HUES6 (cell line): ENCODE results near the gene ZCRB1.

ENCODE experiments used
- H3K27ac ChIP-seq: 2 replicates; pipeline ENCODE4 v1.7.0; 2013; ENCODE audit warnings: low read depth, mild to moderate bottlenecking, low read length, inconsistent platforms
- H3K27me3 ChIP-seq: 2 replicates; pipeline ENCODE4 v1.6.1; 2013; ENCODE audit warnings: low read length; ENCODE audit not compliant: control insufficient read depth, insufficient read depth
- H3K36me3 ChIP-seq: 2 replicates; pipeline ENCODE4 v1.6.1; 2013; ENCODE audit warnings: low read length; ENCODE audit not compliant: control insufficient read depth, insufficient read depth
- H3K4me1 ChIP-seq: 2 replicates; pipeline ENCODE4 v1.6.1; 2013; ENCODE audit warnings: low read length; ENCODE audit not compliant: control insufficient read depth, insufficient read depth
- H3K4me3 ChIP-seq: 2 replicates; pipeline ENCODE4 v1.5.1; 2013; ENCODE audit warnings: low read depth, low read length
- H3K9ac ChIP-seq: one replicate; pipeline ENCODE4 v1.6.1; 2013; ENCODE audit warnings: mild to moderate bottlenecking, low read length
- H3K9me3 ChIP-seq: 2 replicates; pipeline ENCODE4 v1.6.1; 2013; ENCODE audit warnings: low read depth, low read length; ENCODE audit not compliant: control insufficient read depth, insufficient read depth

ZCRB1 gene

DNA sequence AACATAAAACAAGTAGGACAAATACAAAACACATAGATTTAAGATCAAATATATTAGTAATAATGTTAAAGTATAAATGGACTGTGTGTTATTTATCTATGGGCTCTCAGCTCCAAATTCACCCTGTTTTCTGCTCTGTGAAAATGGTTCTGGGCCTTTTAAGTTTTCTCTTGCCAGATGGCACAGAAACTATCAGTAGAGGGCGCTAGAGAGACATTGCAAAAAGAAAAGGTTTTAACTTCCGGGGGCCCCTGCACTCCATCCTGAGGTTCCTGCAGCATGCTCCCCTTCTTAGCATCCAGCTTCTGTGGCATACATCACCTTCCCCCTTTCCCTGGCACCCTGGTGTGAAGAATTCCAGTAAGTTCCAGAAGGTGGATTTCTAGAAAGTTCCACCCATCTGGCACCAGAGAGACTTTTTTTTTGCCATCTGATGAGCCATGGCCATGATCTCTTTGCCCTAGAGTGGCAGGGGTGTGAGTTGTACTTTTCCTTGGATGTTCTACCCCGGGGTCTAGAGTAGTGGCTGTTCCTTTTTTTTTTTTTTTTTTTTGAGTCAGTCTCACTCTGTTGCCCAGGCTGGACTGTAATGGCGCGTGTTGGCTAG is 29.3 kb downstream of the ZCRB1 start:
- Histone ChIP-seq H3K27ac (no peak overlapping the region), H3K36me3 (no peaks in the 10 kb centered on the region), H3K4me1 (no peaks in the 10 kb centered on the region), H3K9ac (no peak overlapping the region), H3K4me3 (no peak overlapping the region), H3K9me3 (peaks cover 6% of the 10 kb centered on the region; the same call in 1 of the 2 replicates), H3K27me3 (no peaks in the 10 kb centered on the region)

DNA sequence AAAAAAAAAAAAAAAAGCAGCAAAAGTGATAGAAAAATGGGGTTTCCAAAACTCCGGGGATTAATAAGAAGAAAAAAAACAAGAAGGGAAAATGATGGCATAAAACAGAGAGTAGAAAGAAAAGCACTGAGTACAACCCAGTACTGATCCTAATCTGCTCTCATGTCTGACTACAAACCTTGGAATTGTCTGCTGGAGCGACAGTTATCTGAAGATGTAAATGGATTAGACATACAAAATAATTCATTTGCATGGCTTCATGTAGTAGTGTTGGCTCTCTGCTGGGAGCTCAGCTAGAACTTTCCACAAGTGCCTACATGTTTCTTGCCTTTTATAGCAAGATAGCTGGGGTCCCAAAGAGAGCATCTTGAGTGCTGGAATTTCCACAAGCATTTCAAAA is 34.2 kb downstream of the ZCRB1 start:
- no peak overlapping the region for H3K27ac ChIP-seq
- H3K4me3 ChIP-seq, result no peak overlapping the region
- no peak overlapping the region for H3K9ac ChIP-seq
- no peaks in the 10 kb centered on the region for H3K36me3 ChIP-seq
- H3K4me1 ChIP-seq, result no peaks in the 10 kb centered on the region
- H3K27me3 ChIP-seq, result no peaks in the 10 kb centered on the region
- H3K9me3 ChIP-seq, result peaks cover 4% of the 10 kb centered on the region; the same call in 1 of the 2 replicates

DNA sequence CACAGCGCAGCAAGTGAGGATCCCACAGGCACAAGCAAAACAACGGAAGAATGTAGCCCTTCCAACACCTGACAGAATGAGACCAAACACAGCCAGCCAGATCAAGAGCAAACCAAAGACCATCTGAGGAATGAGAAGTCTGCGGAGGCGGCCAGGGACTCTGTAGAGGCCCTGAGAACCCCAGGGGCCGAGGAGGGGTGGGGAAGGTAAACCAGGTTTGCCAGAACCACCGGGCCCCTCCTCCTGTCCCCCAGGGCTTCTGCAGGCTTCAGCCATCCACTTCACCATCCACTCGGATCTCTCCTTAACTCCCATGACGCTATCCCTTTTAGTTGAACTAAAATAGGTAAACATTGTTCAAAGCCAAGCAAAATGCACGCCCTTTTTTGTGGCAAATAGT is 37.4 kb downstream of the ZCRB1 start:
- no peaks in the 10 kb centered on the region for H3K4me1 ChIP-seq
- no peaks in the 10 kb centered on the region for H3K27me3 ChIP-seq
- H3K9me3 ChIP-seq, result no peaks in the 10 kb centered on the region
- H3K36me3 ChIP-seq, result no peaks in the 10 kb centered on the region
- no peak overlapping the region for H3K4me3 ChIP-seq
- H3K27ac ChIP-seq, result no peak overlapping the region
- H3K9ac ChIP-seq, result no peak overlapping the region

DNA sequence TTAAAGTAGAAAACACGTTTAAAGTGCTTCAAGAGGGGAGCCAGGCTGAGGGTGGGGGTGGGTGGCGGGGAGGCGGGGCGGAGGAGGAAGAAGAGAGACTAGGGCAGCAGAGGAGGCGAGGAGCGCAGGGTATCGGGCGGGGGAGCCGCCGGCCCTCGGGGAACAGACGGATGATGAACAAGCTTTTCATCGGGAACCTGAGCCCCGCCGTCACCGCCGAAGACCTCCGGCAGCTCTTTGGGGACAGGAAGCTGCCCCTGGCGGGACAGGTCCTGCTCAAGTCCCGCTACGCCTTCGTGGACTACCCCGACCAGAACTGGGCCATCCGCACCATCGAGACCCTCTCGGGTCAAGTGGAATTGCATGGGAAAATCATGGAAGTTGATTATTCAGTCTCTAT is 39.2 kb downstream of the ZCRB1 start:
- Histone ChIP-seq H3K4me3 (no peak overlapping the region), H3K36me3 (no peaks in the 10 kb centered on the region), H3K27me3 (no peaks in the 10 kb centered on the region), H3K9ac (no peak overlapping the region), H3K4me1 (no peaks in the 10 kb centered on the region), H3K9me3 (no peaks in the 10 kb centered on the region), H3K27ac (no peak overlapping the region)

DNA sequence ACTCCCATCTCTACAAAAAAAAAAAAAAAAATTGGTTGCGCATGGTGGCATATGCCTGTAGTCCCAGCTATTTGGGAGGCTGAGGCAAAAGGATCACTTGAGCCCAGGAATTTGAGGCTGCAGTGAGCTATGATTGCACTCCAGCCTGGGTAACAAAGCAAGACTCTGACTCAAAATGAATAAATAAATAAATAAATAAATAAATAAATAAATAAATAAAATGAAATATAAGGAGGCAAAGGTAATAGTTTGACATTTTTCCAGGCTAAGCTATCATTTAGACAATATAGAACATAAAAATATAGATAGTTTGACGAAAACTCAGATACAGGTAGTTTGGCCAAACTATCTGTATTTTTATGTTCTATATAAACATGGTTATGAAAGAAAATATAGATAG is 40.5 kb downstream of the ZCRB1 start:
- H3K36me3 ChIP-seq, result no peaks in the 10 kb centered on the region
- no peak overlapping the region for H3K27ac ChIP-seq
- no peak overlapping the region for H3K4me3 ChIP-seq
- no peaks in the 10 kb centered on the region for H3K27me3 ChIP-seq
- H3K9me3 ChIP-seq, result no peaks in the 10 kb centered on the region
- no peak overlapping the region for H3K9ac ChIP-seq
- no peaks in the 10 kb centered on the region for H3K4me1 ChIP-seq

DNA sequence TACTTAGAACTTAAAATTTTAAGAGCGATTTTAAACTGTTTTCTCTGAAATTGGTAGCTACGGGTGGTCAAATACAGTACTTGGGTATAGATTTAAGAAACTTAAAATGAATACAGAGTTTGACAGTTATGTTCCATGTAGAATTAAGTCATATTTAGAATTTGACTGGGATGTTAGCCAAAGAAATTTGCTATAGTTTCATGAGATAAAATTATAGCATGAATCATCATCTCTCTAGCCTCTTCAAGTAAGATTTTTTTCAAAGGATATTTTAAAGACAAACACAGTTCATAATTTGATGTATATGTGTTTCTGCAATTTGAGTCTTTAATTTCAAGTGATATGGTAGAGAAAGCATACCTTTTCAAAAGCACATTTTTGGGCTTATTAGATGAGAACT is 41.0 kb downstream of the ZCRB1 start:
- H3K36me3 ChIP-seq, result no peaks in the 10 kb centered on the region
- no peak overlapping the region for H3K9ac ChIP-seq
- H3K4me3 ChIP-seq, result no peak overlapping the region
- H3K4me1 ChIP-seq, result no peaks in the 10 kb centered on the region
- H3K27ac ChIP-seq, result no peak overlapping the region
- H3K9me3 ChIP-seq, result no peaks in the 10 kb centered on the region
- H3K27me3 ChIP-seq, result no peaks in the 10 kb centered on the region

DNA sequence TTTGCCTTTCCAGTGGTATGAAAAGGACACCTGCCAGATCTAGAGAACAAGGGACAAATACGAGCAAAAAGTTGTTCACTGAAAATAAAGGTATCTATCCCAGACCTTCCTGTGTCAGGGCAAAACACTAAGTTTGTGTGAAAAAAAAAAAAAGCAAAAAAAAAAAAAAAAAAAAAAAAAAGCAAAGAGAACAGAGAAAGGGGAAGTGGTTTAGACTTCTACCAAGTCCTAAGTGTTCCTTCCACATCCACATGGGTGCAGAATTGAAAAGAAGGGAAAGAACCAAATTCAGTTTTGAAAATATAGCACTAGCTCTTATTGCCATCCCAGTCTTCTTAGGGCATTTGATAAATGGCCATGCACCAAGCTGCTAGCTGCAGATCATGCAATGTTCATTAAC is 41.7 kb downstream of the ZCRB1 start:
- Histone ChIP-seq H3K4me3 (no peak overlapping the region), H3K9ac (no peak overlapping the region), H3K27ac (no peak overlapping the region), H3K4me1 (no peaks in the 10 kb centered on the region), H3K36me3 (no peaks in the 10 kb centered on the region), H3K9me3 (no peaks in the 10 kb centered on the region), H3K27me3 (no peaks in the 10 kb centered on the region)

DNA sequence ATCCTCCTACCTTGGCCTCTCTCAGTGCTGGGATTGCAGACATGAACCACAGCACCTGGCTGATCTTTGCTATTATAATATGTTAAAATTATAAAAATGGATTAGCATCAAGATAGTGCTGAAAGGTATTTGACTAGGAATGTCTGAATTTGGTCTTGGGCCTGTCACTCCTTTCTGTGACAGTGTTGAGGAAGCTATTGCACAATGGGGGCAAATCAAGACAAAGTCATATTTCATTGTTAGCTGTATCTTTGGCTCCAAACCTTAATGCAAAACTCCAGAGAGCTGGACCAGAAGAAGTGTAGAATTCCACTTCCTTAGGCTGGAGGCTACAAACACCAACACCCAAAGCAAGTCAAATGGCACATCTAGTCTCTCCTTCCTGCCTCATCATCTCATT is 42.2 kb downstream of the ZCRB1 start:
- Histone ChIP-seq H3K4me3 (no peak overlapping the region), H3K4me1 (no peaks in the 10 kb centered on the region), H3K27ac (no peak overlapping the region), H3K36me3 (no peaks in the 10 kb centered on the region), H3K9me3 (no peaks in the 10 kb centered on the region), H3K27me3 (no peaks in the 10 kb centered on the region), H3K9ac (no peak overlapping the region)

DNA sequence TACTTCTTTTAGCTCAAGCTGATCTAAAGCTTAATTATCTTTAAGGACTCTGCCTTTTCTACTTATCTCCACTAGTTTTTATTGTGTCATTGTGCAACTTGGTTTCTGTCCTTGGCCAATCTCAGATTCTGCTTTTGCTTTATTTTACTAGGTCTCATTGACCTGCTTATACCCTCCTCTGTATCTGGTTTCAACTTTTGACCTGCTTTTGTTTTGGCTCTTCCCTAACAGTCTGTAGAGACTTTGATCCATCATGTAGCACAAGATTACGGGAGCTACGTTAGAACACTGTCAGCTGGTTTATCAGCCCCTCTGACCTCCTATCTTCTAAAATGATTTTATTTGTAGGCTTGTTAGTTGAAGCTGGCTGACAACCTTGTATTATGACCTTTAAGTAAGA is 43.6 kb downstream of the ZCRB1 start:
- Histone ChIP-seq H3K4me1 (no peaks in the 10 kb centered on the region), H3K27me3 (no peaks in the 10 kb centered on the region), H3K36me3 (no peaks in the 10 kb centered on the region), H3K27ac (no peak overlapping the region), H3K9ac (no peak overlapping the region), H3K9me3 (no peaks in the 10 kb centered on the region), H3K4me3 (no peak overlapping the region)

DNA sequence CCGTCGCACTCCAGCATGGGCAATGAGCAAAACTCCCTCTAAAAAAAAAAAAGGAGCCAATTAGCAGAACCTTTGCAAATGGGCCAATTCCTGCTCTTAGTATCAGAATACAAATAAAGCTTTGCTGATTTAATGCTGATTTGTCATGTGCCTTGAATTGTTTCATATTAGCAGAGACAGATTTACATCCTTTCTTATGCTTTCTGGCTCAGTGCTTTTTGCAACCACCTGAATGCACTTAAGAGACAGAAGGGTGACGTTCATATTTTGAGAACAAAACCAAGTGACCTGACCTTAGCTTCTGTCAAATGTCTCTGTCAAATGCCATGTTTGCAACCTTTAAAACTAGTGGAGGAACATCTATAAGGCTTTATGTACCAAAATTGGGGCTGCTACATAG is 44.0 kb downstream of the ZCRB1 start:
- no peaks in the 10 kb centered on the region for H3K9me3 ChIP-seq
- no peaks in the 10 kb centered on the region for H3K27me3 ChIP-seq
- H3K9ac ChIP-seq, result no peak overlapping the region
- H3K36me3 ChIP-seq, result no peaks in the 10 kb centered on the region
- H3K27ac ChIP-seq, result no peak overlapping the region
- no peaks in the 10 kb centered on the region for H3K4me1 ChIP-seq
- no peak overlapping the region for H3K4me3 ChIP-seq

DNA sequence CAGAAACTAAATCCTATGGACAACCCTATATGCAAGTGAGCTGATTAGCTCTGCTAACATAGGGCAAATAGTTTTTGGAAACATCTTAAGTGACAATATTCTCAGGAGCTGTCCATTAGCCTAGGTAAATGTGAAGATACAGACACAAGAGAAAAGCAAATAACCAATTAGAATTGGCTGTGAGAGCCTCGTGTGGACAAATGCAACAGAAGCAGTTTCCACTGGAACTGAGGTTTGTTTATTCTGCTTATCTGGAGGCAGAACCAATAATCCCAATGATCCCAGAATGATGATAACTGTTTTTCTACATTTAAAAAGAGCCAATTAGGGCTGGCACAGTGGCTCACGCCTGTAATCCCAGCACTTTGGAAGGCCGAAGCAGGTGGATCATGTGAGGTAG is 44.6 kb downstream of the ZCRB1 start:
- no peaks in the 10 kb centered on the region for H3K9me3 ChIP-seq
- H3K4me3 ChIP-seq, result no peak overlapping the region
- no peaks in the 10 kb centered on the region for H3K4me1 ChIP-seq
- H3K36me3 ChIP-seq, result no peaks in the 10 kb centered on the region
- H3K27ac ChIP-seq, result no peak overlapping the region
- H3K27me3 ChIP-seq, result no peaks in the 10 kb centered on the region
- H3K9ac ChIP-seq, result no peak overlapping the region

DNA sequence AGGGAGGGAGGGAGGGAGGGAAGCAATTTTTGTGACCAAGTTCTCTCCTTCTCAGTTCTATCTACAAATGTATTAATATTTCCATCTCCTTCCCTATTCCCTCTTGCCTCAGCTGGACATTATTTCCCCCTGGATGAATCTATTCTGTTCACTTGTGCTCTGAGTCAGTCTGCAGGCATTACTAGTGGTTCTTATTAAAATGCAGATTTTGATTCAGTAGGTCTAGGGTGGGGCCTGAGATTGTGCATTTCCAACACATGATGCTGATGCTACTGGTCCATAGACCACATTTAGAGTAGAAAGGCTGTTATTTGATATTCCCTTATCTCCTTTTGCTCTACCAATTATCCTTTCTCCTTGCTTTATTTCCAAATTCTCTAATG is 47.8 kb downstream of the ZCRB1 start:
- Histone ChIP-seq H3K27me3 (no peaks in the 10 kb centered on the region), H3K27ac (no peak overlapping the region)

More for the DNA sequence above, 47.8 kb downstream of the ZCRB1 start:
- no peak overlapping the region for H3K9ac ChIP-seq
- no peaks in the 10 kb centered on the region for H3K4me1 ChIP-seq
- no peaks in the 10 kb centered on the region; the same call in 1 of the 2 replicates for H3K9me3 ChIP-seq
- H3K36me3 ChIP-seq, result no peaks in the 10 kb centered on the region
- no peak overlapping the region for H3K4me3 ChIP-seq
